Gastrocnemius medialis (tissue), 4 donors: ENCODE measurements around the gene SMTNL1. TPM values are rescaled to one million over a fixed set of nuclear protein-coding genes. Genes with fewer than 3 reads are reported as not detected.

Source experiments
- ATAC-seq, 2 donors: fragments of 150-250 bp; one replicate each; pipeline ENCODE4 v1.9.1; 2016
- DNase-seq, 2 donors: peaks; one replicate each; pipeline ENCODE4 v3.0.0-alpha.2; 2019
- H3K27ac ChIP-seq, 4 donors: fragments of 200-600 bp; sonication (generic); 1 replicate in 1 of 4; 2 replicates in 3 of 4; pipeline ENCODE4 v1.5.1; 2016 to 2018; ENCODE audit warnings: mild to moderate bottlenecking in 2 of 4, moderate library complexity in 1 of 4
- H3K27me3 ChIP-seq, 3 donors: fragments of 200-600 bp; sonication (generic) in 2 of 3; 1 replicate in 1 of 3; 2 replicates in 2 of 3; pipeline versions ENCODE4 v1.5.1 to v1.6.0; 2016 to 2019; ENCODE audit warnings: mild to moderate bottlenecking in 1 of 3, moderate library complexity in 1 of 3
- H3K36me3 ChIP-seq, 2 donors: fragments of 200-600 bp; sonication (generic) in 1 of 2; one replicate each; pipeline ENCODE4 v1.5.1; 2017 to 2018
- H3K4me1 ChIP-seq, 2 donors: fragments of 200-600 bp; sonication (generic) in 1 of 2; one replicate each; pipeline ENCODE4 v1.5.1; 2016 to 2017; ENCODE audit warnings: mild to moderate bottlenecking in 2 of 2
- H3K4me3 ChIP-seq, 4 donors: fragments of 200-600 bp; sonication (generic) in 3 of 4; 1 replicate in 1 of 4; 2 replicates in 3 of 4; pipeline ENCODE4 v1.5.1; 2016 to 2019; ENCODE audit warnings: mild to moderate bottlenecking in 2 of 4
- H3K9me3 ChIP-seq, 3 donors: fragments of 200-600 bp; sonication (generic) in 2 of 3; 1 replicate in 1 of 3; 2 replicates in 2 of 3; pipeline ENCODE4 v1.5.1; 2016 to 2019
- CTCF ChIP-seq, 5 experiments: fragments of 450-650 bp in 3 of 5; fragments of 200-600 bp in 2 of 5; sonication (generic) in 2 of 5; IDR thresholded peaks in 4 of 5; conservative IDR thresholded peaks in 1 of 5; 1 replicate in 4 of 5; 2 replicates in 1 of 5; pipeline ENCODE4 v1.5.1; 2016 to 2019; ENCODE audit warnings: antibody characterized with exemption in 5 of 5, mild to moderate bottlenecking in 3 of 5, moderate library complexity in 3 of 5
- POLR2A ChIP-seq, 2 donors: fragments of 450-650 bp; IDR thresholded peaks; one replicate each; pipeline ENCODE4 v1.6.1; 2017; ENCODE audit warnings: antibody characterized with exemption in 2 of 2, mild to moderate bottlenecking in 2 of 2, moderate library complexity in 2 of 2
- in situ Hi-C, 4 donors: fragments of 200-750 bp; cut with MboI; loops; one replicate each; pipeline versions ENCODE4 v1.15.0 to v1.8.0; 2017; ENCODE audit warnings: low sequenced_read_pairs in 4 of 4
- intact Hi-C: fragments of 100-400 bp; cut with DNase I; formaldehyde crosslinking; loops from one replicate; pipeline ENCODE4 v1.15.1; 2023; ENCODE audit warnings: low total_unique reads
- total RNA-seq, 4 donors: library from RNA; depleted of rRNA; stranded (reverse); fragments of >200 nt; gene quantifications; one replicate each; pipeline versions ENCODE4 v1.1.0 to v1.2.3, GENCODE V29; 2016

The SMTNL1 gene
- total RNA-seq, 4 donors from 2014 or later = 23.0 to 52.7 (median 43.4) TPM

- Histone ChIP-seq H3K27ac (no peak overlapping the region), H3K4me1 (no peaks in the 10 kb centered on the region), H3K27me3 (no peaks in the 10 kb centered on the region), H3K4me3 (no peak overlapping the region), H3K36me3 (peaks cover 0 to 36% of the 10 kb centered on the region in 2 donors), H3K9me3 (no peaks in the 10 kb centered on the region)
- TF ChIP-seq POLR2A (IDR thresholded peaks at IDR 0.05) = no peak
- no peak for TF ChIP-seq CTCF (IDR thresholded peaks at IDR 0.05 in 4 of 5, conservative IDR thresholded peaks at IDR 0.05 in 1 of 5)
- no peak for ATAC-seq
- DNase-seq = no peak
- in situ Hi-C loops (loop anchor here in 1 of 4 donors (25.0 kb wide), 1 partner anchor 260 kb away; no protein-coding TSS in a partner anchor), intact Hi-C loops (no loop called here)
These were observed 15.1 kb downstream of the SMTNL1 start for GRCh38 chr11:57552479-57552878.

GRCh38 chr11:57555393-57555792 is 18.0 kb downstream of the SMTNL1 start:
- Histone ChIP-seq H3K27me3 (no peaks in the 10 kb centered on the region), H3K4me3 (no peak overlapping the region), H3K4me1 (no peaks in the 10 kb centered on the region), H3K36me3 (peaks cover 0 to 35% of the 10 kb centered on the region in 2 donors), H3K27ac (no peak overlapping the region), H3K9me3 (no peaks in the 10 kb centered on the region)
- DNase-seq = no peak
- TF ChIP-seq POLR2A (IDR thresholded peaks at IDR 0.05) (no peak), CTCF (IDR thresholded peaks at IDR 0.05 in 4 of 5, conservative IDR thresholded peaks at IDR 0.05 in 1 of 5) (no peak)
- ATAC-seq = no peak
- intact Hi-C loops (no loop called here), in situ Hi-C loops (loop anchor here in 1 of 4 donors (25.0 kb wide), 1 partner anchor 257 kb away; no protein-coding TSS in a partner anchor)

GRCh38 chr11:57556041-57556440 is 18.6 kb downstream of the SMTNL1 start:
- ATAC-seq = no peak
- no peak overlapping the region for H3K4me3 ChIP-seq
- no peak for TF ChIP-seq CTCF (IDR thresholded peaks at IDR 0.05 in 4 of 5, conservative IDR thresholded peaks at IDR 0.05 in 1 of 5)
- TF ChIP-seq POLR2A (IDR thresholded peaks at IDR 0.05) = no peak
- in situ Hi-C loops = loop anchor here in 1 of 4 donors (25.0 kb wide), 1 partner anchor 256 kb away; no protein-coding TSS in a partner anchor
- H3K27ac ChIP-seq = no peak overlapping the region
- H3K36me3 ChIP-seq = peaks cover 0 to 28% of the 10 kb centered on the region in 2 donors
- no peaks in the 10 kb centered on the region for H3K9me3 ChIP-seq
- H3K4me1 ChIP-seq = no peaks in the 10 kb centered on the region
- no peak for DNase-seq
- no peaks in the 10 kb centered on the region for H3K27me3 ChIP-seq
- intact Hi-C loops = no loop called here

GRCh38 chr11:57560146-57560545 is 22.8 kb downstream of the SMTNL1 start:
- DNase-seq (no peak), ATAC-seq (no peak)
- TF ChIP-seq POLR2A (IDR thresholded peaks at IDR 0.05) (no peak), CTCF (IDR thresholded peaks at IDR 0.05 in 4 of 5, conservative IDR thresholded peaks at IDR 0.05 in 1 of 5) (no peak)
- H3K4me1 ChIP-seq = no peaks in the 10 kb centered on the region
- peaks cover 0 to 9% of the 10 kb centered on the region in 2 donors for H3K36me3 ChIP-seq
- no peaks in the 10 kb centered on the region for H3K27me3 ChIP-seq
- no peak overlapping the region for H3K4me3 ChIP-seq
- no peak overlapping the region for H3K27ac ChIP-seq
- no peaks in the 10 kb centered on the region for H3K9me3 ChIP-seq
- intact Hi-C loops = loop anchor here (5.0 to 10.0 kb wide), 2 partner anchors 235 to 262 kb away; no protein-coding TSS in a partner anchor
- in situ Hi-C loops = loop anchor here in 1 of 4 donors (25.0 kb wide), 1 partner anchor 252 kb away; no protein-coding TSS in a partner anchor
